GM12878 (cell line): ENCODE results near the gene AFAP1. TPM values are rescaled to one million over a fixed set of nuclear protein-coding genes. Genes with fewer than 3 reads are reported as not detected.

Experiments
- ATAC-seq: fragments of 200-7000 bp; cut with Tn5 transposase; 3 replicates; pipeline ENCODE4 v1.9.1; 2020; ENCODE audit warnings: mild to moderate bottlenecking, moderate library complexity
- BruUV-seq: library from RNA; stranded (reverse); fragments of 400-500 nt; replicated peaks from 2 replicates; lab custom pipeline; 2021; lab: Mats Ljungman, UMichigan
- CTCF ChIA-PET: fragments of 300-600 bp; sonication (Branson Sonifier 250); formaldehyde crosslinking; extraction: SDS; loops from one replicate; lab custom pipeline; 2021; ENCODE audit warnings: inconsistent platforms; lab: Yijun Ruan, JAX
- POLR2A ChIA-PET: fragments of 350-600 bp; formaldehyde crosslinking; extraction: SDS; loops from one replicate; lab custom pipeline; 2021; ENCODE audit warnings: inconsistent platforms; lab: Charles Lee
- RAD21 ChIA-PET: fragments of 300-600 bp; sonication (Branson Sonifier 250); formaldehyde crosslinking; loops from one replicate; lab custom pipeline; 2023; ENCODE audit warnings: antibody characterized with exemption; ENCODE audit not compliant: unreplicated experiment; lab: Charles Lee
- SMC1A ChIA-PET: fragments of 300-600 bp; sonication (Branson Sonifier 250); formaldehyde crosslinking; loops from one replicate; lab custom pipeline; 2023; ENCODE audit not compliant: unreplicated experiment, uncharacterized antibody; lab: Charles Lee
- DNase-seq: peaks from one replicate; pipeline ENCODE4 v3.0.0-alpha.2; 2011; ENCODE audit warnings: low read depth, low spot score
- FAIRE-seq: peaks from 3 replicates; lab custom pipeline; 2011; peaks lifted over from hg19 to GRCh38; lab: Jason Lieb, UNC
- H2AFZ ChIP-seq: 2 replicates; pipeline ENCODE4 v1.6.0; 2011; ENCODE audit warnings: low read depth, low read length, control low read depth; ENCODE audit not compliant: control insufficient read depth
- H3K27ac ChIP-seq: 2 replicates; pipeline ENCODE4 v1.5.1; 2011; ENCODE audit warnings: control low read depth; ENCODE audit not compliant: control insufficient read depth, insufficient read depth
- H3K27me3 ChIP-seq, 2 experiments: replicated peaks in 1 of 2; 2 replicates each; pipeline versions ENCODE4 v1.6.0 to v1.6.1; 2011; ENCODE audit warnings: low read length in 1 of 2; ENCODE audit not compliant: control insufficient read depth in 2 of 2, insufficient read depth in 2 of 2
- H3K36me3 ChIP-seq, 2 experiments: 2 replicates each; pipeline ENCODE4 v1.5.1; 2011; ENCODE audit warnings: low read length in 1 of 2; ENCODE audit not compliant: control insufficient read depth in 2 of 2, insufficient read depth in 2 of 2
- H3K4me1 ChIP-seq: 2 replicates; pipeline ENCODE4 v1.6.1; 2011; ENCODE audit warnings: mild to moderate bottlenecking, low read length, moderate library complexity, mixed read lengths; ENCODE audit not compliant: control insufficient read depth, insufficient read depth
- H3K4me2 ChIP-seq: 2 replicates; pipeline ENCODE4 v1.6.0; 2011; ENCODE audit warnings: control low read depth; ENCODE audit not compliant: control insufficient read depth, insufficient read depth
- H3K4me3 ChIP-seq: fragments of 200-600 bp; sonication (generic); 2 replicates; pipeline ENCODE4 v1.5.1; 2016
- H3K79me2 ChIP-seq: 2 replicates; pipeline ENCODE4 v1.6.0; 2011; ENCODE audit warnings: low read length; ENCODE audit not compliant: control insufficient read depth, insufficient read depth
- H3K9ac ChIP-seq: 2 replicates; pipeline ENCODE4 v1.8.0; 2011; ENCODE audit warnings: low read length, control low read depth, mixed read lengths; ENCODE audit not compliant: control insufficient read depth, insufficient read depth
- H3K9me3 ChIP-seq: replicated peaks from 3 replicates; pipeline ENCODE4 v1.5.1; 2011; ENCODE audit warnings: mild to moderate bottlenecking, low read length; ENCODE audit not compliant: control insufficient read depth, insufficient read depth
- H4K20me1 ChIP-seq: 2 replicates; pipeline ENCODE4 v1.6.0; 2011; ENCODE audit not compliant: control insufficient read depth, insufficient read depth
- CBFB ChIP-seq: IDR thresholded peaks from 2 replicates; pipeline ENCODE4 v1.6.1; 2016; ENCODE audit warnings: antibody characterized with exemption, low read depth
- CREB1 ChIP-seq: IDR thresholded peaks from 2 replicates; pipeline ENCODE4 v1.6.1; 2012; ENCODE audit warnings: low read depth, mild to moderate bottlenecking, inconsistent platforms
- E4F1 ChIP-seq: fragments of 450-650 bp; IDR thresholded peaks from 2 replicates; pipeline ENCODE4 v1.6.1; 2018; ENCODE audit warnings: borderline replicate concordance, mild to moderate bottlenecking; ENCODE audit not compliant: partially characterized antibody
- IKZF1 ChIP-seq: fragments of 450-650 bp; conservative IDR thresholded peaks from 2 replicates; pipeline ENCODE4 v1.6.1; 2017; ENCODE audit warnings: antibody characterized with exemption, mild to moderate bottlenecking
- IRF4 ChIP-seq: IDR thresholded peaks from 2 replicates; pipeline ENCODE4 v1.6.1; 2011; ENCODE audit warnings: low read depth, low read length
- JUND ChIP-seq: IDR thresholded peaks from 2 replicates; pipeline ENCODE4 v1.6.1; 2012; ENCODE audit warnings: low read depth, mild to moderate bottlenecking, low read length, improper control_type of control experiment, moderate library complexity
- MXI1 ChIP-seq: fragments of 150-350 bp; IDR thresholded peaks from 2 replicates; pipeline ENCODE4 v1.6.1; 2011; ENCODE audit warnings: low read depth, mild to moderate bottlenecking, inconsistent platforms, low read length, improper control_type of control experiment
- NFXL1 ChIP-seq: fragments of 450-650 bp; IDR thresholded peaks from 2 replicates; pipeline ENCODE4 v1.6.1; 2017; ENCODE audit warnings: antibody characterized with exemption, mild to moderate bottlenecking, borderline replicate concordance
- SIN3A ChIP-seq: IDR thresholded peaks from 2 replicates; pipeline ENCODE4 v1.6.1; 2012; ENCODE audit warnings: low read depth, low read length, improper control_type of control experiment
- WGBS: methylation state at CpG from one replicate; pipeline ENCODE4 v1.1.6; 2016; ENCODE audit warnings: low lambda C conversion rate; ENCODE audit not compliant: insufficient replicate concordance, insufficient coverage; ENCODE audit errors: missing lambda C conversion rate; 5-methylcytosine and 5-hydroxymethylcytosine counted together
- in situ Hi-C: fragments of 300-500 bp; cut with MboI; formaldehyde crosslinking; loops from 9 replicates; pipeline ENCODE4 v1.14.3; 2018; ENCODE audit warnings: mixed read lengths
- intact Hi-C: fragments of 100-400 bp; cut with micrococcal nuclease; formaldehyde crosslinking; loops from one replicate; pipeline ENCODE4 v1.14.2; 2022; ENCODE audit not compliant: unreplicated experiment
- polyA plus RNA-seq, 11 experiments: library from polyadenylated mRNA; depleted of rRNA in 4 of 11; unstranded in 6 of 11; stranded (reverse) in 5 of 11; fragments of >200 nt; fragmentation: Nextera tagmentation in 4 of 11; fragmentation: Illumina TruSeq in 1 of 11; extraction: Ambion mirVana in 4 of 11; extraction: Trizol in 1 of 11; gene quantifications; 1 replicate in 1 of 11; 2 replicates in 10 of 11; pipeline versions ENCODE4 v1.2.1 to v1.2.3, GENCODE V29; 2011 to 2016; ENCODE audit warnings: inconsistent platforms in 2 of 11, missing spikeins in 2 of 11, low read depth in 1 of 11
- total RNA-seq, 4 experiments: library from RNA; depleted of rRNA in 3 of 4; stranded (reverse); fragments of >200 nt in 3 of 4; fragmentation: Illumina TruSeq in 1 of 4; extraction: Trizol in 1 of 4; gene quantifications; 2 replicates each; pipeline versions ENCODE4 v1.2.1 to v1.2.3, GENCODE V29; 2013 to 2021
- TF ChIP-seq, protein P1 (sequence below): fragments of 450-650 bp; IDR thresholded peaks from 2 replicates; pipeline ENCODE4 v1.6.1; 2016; ENCODE audit warnings: mild to moderate bottlenecking, moderate library complexity, borderline replicate concordance

AFAP1 gene
- total and polyA plus RNA-seq, 10 of the 15 experiments (the other 5 are each of a cell fraction or from before 2014, with no cell fraction given) = 0.02 to 0.23 (median 0.09) TPM; not detected in 1

DNA sequence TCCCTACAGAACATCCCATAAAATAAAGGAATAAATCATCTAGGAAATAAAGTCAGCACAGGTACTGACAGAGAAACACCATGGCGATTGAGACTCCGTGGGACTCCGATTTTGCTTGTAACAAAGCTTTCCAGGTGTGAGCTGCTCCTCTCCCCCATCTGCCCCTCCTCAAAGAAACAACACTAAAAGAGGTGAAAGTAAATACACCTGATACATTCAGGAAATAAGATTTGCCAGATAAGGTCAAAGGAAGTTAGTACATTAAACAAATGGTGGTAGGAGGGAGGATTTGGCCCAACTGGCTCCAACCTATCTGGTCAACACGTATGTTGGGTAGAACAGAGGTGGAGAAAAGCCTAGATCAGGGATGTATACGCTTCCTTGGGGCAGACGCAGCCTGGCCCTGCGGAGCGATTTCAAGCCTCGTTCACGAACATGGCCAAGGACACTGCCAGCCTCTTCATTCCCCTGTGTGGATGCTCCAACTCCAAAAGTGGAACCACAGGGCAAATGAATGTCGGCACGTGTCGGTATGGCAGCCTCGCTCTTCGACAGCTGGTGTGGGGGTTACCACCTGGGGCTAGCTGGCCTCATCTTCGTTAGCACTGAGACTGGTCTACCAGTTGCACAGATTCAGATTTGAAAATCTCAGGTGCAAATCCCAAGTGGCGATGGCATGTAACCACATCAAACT is 162.5 kb downstream of the AFAP1 start:
- WGBS = 52% methylated on average over 17 of the region's 17 CpGs
- BruUV-seq = no TSS peak
- no peak for ATAC-seq
- H4K20me1 ChIP-seq = no peaks in the 10 kb centered on the region
- ChIA-PET CTCF (interaction anchor here (1.5 kb wide), 1 partner anchor 25 kb away, joined by 6 read pairs; no protein-coding TSS in a partner anchor), POLR2A (no interaction called here), SMC1A (no interaction called here), RAD21 (interaction anchor here (0.5 kb wide), 1 partner anchor 430 kb away, joined by 3 read pairs; no protein-coding TSS in a partner anchor)
- no peaks in the 10 kb centered on the region for H3K9me3 ChIP-seq
- in situ Hi-C loops = loop anchor here (10.0 kb wide), 1 partner anchor 1582 kb away; no protein-coding TSS in a partner anchor
- H3K4me1 ChIP-seq = peaks cover 18% of the 10 kb centered on the region
- H3K4me3 ChIP-seq = no peak overlapping the region
- H3K36me3 ChIP-seq = no peaks in the 10 kb centered on the region
- H2AFZ ChIP-seq = no peak overlapping the region
- no peak overlapping the region for H3K4me2 ChIP-seq
- FAIRE-seq = no peak
- DNase-seq = no peak
- no peak overlapping the region for H3K27ac ChIP-seq
- no peaks in the 10 kb centered on the region for H3K79me2 ChIP-seq
- TF ChIP-seq MXI1 (no peak), IKZF1 (no peak), CREB1 (no peak), JUND (no peak), IRF4 (no peak)
- no peak overlapping the region for H3K9ac ChIP-seq
- intact Hi-C loops = no loop called here
- no peaks in the 10 kb centered on the region; a peak in 2 of 4 replicates for H3K27me3 ChIP-seq

GRCh38 chr4:7775396-7775795 is 164.3 kb downstream of the AFAP1 start:
- WGBS = 38% methylated on average over 9 of the region's 9 CpGs
- ATAC-seq (no peak), FAIRE-seq (no peak)
- ChIA-PET SMC1A (no interaction called here), POLR2A (no interaction called here)
- peaks cover 29% of the 10 kb centered on the region for H3K4me1 ChIP-seq
- no peak for TF ChIP-seq SIN3A
- TF ChIP-seq NFXL1 = no peak
- TF ChIP-seq, protein P1, sequence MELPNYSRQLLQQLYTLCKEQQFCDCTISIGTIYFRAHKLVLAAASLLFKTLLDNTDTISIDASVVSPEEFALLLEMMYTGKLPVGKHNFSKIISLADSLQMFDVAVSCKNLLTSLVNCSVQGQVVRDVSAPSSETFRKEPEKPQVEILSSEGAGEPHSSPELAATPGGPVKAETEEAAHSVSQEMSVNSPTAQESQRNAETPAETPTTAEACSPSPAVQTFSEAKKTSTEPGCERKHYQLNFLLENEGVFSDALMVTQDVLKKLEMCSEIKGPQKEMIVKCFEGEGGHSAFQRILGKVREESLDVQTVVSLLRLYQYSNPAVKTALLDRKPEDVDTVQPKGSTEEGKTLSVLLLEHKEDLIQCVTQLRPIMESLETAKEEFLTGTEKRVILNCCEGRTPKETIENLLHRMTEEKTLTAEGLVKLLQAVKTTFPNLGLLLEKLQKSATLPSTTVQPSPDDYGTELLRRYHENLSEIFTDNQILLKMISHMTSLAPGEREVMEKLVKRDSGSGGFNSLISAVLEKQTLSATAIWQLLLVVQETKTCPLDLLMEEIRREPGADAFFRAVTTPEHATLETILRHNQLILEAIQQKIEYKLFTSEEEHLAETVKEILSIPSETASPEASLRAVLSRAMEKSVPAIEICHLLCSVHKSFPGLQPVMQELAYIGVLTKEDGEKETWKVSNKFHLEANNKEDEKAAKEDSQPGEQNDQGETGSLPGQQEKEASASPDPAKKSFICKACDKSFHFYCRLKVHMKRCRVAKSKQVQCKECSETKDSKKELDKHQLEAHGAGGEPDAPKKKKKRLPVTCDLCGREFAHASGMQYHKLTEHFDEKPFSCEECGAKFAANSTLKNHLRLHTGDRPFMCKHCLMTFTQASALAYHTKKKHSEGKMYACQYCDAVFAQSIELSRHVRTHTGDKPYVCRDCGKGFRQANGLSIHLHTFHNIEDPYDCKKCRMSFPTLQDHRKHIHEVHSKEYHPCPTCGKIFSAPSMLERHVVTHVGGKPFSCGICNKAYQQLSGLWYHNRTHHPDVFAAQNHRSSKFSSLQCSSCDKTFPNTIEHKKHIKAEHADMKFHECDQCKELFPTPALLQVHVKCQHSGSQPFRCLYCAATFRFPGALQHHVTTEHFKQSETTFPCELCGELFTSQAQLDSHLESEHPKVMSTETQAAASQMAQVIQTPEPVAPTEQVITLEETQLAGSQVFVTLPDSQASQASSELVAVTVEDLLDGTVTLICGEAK = no peak
- TF ChIP-seq E4F1 = no peak
- TF ChIP-seq CBFB = no peak
- TF ChIP-seq, all 136 proteins: peak for 0
- in situ Hi-C loops = loop anchor here (10.0 kb wide), 1 partner anchor 1581 kb away; no protein-coding TSS in a partner anchor
- ChIA-PET RAD21 (no interaction called here), CTCF (no interaction called here)
- DNase-seq = no peak
- Histone ChIP-seq H3K9me3 (no peaks in the 10 kb centered on the region), H3K4me3 (no peak overlapping the region), H3K9ac (no peak overlapping the region), H3K4me2 (no peak overlapping the region), H3K79me2 (no peaks in the 10 kb centered on the region), H4K20me1 (no peaks in the 10 kb centered on the region), H2AFZ (no peak overlapping the region), H3K27ac (no peak overlapping the region), H3K36me3 (no peaks in the 10 kb centered on the region), H3K27me3 (no peaks in the 10 kb centered on the region; a peak in 2 of 4 replicates)
- intact Hi-C loops = no loop called here
- BruUV-seq = no TSS peak
